ENCODE data around the gene DLGAP5. TPM values are rescaled to one million over a fixed set of nuclear protein-coding genes. Genes with fewer than 3 reads are reported as not detected.

The DLGAP5 gene
- total and polyA plus RNA-seq, 2 of the 13 experiments (the other 11 are each of a cell fraction or from before 2014, with no cell fraction given) = 7.7 to 55.8 TPM

- peak; percentile 62; the same call in 1 of the 2 replicates for TF ChIP-seq TFAP4 (IDR thresholded peaks at IDR 0.05; ENCODE audit: borderline replicate concordance, low read depth)
- 0 out of 2 replicates have a peak, but pooled peaks have one; percentile 36 for TF ChIP-seq ZKSCAN8 (CRISPR knock-in tag; IDR thresholded peaks at IDR 0.05; ENCODE audit: borderline replicate concordance)
- TF ChIP-seq GTF3A (CRISPR knock-in tag; conservative IDR thresholded peaks at IDR 0.05) = no peak
- no peak for TF ChIP-seq ARNT2 (CRISPR knock-in tag; IDR thresholded peaks at IDR 0.05; ENCODE audit: low read depth)
- TF ChIP-seq TCF7L2 (IDR thresholded peaks at IDR 0.05; ENCODE audit: low read depth, low read length) = no peak
- peak; percentile 93 for TF ChIP-seq ATF3 (CRISPR knock-in tag; IDR thresholded peaks at IDR 0.05)
- peak; percentile 42; the same call in 1 of the 2 replicates for TF ChIP-seq KDM1A (CRISPR knock-in tag; IDR thresholded peaks at IDR 0.05)
- TF ChIP-seq ZFP36L1 (CRISPR knock-in tag; IDR thresholded peaks at IDR 0.05) = peak; percentile 76; the same call in 1 of the 2 replicates
- no peak for TF ChIP-seq MED13 (CRISPR knock-in tag; IDR thresholded peaks at IDR 0.05)
- TF ChIP-seq SP1 (IDR thresholded peaks at IDR 0.05) = no peak
- 0 out of 2 replicates have a peak, but pooled peaks have one; percentile 28 for TF ChIP-seq SP1 (CRISPR knock-in tag; IDR thresholded peaks at IDR 0.05)
- no peak for TF ChIP-seq PLSCR1 (CRISPR knock-in tag; IDR thresholded peaks at IDR 0.05; ENCODE audit: borderline replicate concordance)
- TF ChIP-seq IKZF4 (CRISPR knock-in tag; IDR thresholded peaks at IDR 0.05; ENCODE audit: borderline replicate concordance, low read depth, not compliant biosample characterization) = no peak
- TF ChIP-seq ATF7-NPFF (CRISPR knock-in tag; IDR thresholded peaks at IDR 0.05; ENCODE audit: low read depth) = no peak
- TF ChIP-seq REST (IDR thresholded peaks at IDR 0.05; ENCODE audit: borderline replicate concordance in 1 of 2, low read depth in 1 of 2, low read length in 2 of 2) = peak in 1 of 2 experiments; percentile 40; a peak in 1 of 4 replicates
- peak; percentile 91 for TF ChIP-seq FOSL1 (CRISPR knock-in tag; IDR thresholded peaks at IDR 0.05; ENCODE audit: borderline replicate concordance)
- TF ChIP-seq AKNA (CRISPR knock-in tag; IDR thresholded peaks at IDR 0.05; ENCODE audit: borderline replicate concordance) = no peak
These were observed 88.3 kb downstream of the DLGAP5 start (continued) for GRCh38 chr14:55103005-55103640.
